Measurements from ENCODE around the gene ZNF827.

DNA sequence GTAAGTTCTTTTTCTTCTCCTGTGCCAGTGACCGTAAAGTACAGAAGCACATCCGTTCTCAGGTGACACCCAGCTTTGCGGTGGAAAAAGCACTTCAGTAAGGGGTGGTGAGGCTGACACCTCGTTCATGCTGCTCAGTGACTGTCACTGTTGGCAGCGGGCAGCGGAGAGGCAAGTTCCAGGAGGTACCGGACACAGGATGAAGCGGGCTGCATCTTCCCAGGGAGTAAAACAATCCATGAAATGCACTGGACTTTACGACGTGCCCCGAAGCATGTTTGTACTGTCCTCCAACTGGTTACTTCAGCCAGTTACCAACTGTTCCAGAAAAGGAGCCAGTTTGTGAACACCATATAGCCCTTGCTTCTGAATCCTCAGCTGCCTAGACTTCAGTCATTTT, 110.7 kb downstream of the ZNF827 start:
- TF ChIP-seq SMC3 (conservative IDR thresholded peaks at IDR 0.05; ENCODE audit: poor library complexity) (no peak), CTCF (IDR thresholded peaks at IDR 0.05; ENCODE audit: poor library complexity, severe bottlenecking) (no peak), EZH2 (IDR thresholded peaks at IDR 0.05; ENCODE audit: borderline replicate concordance, insufficient read depth, low read length, poor library complexity, severe bottlenecking) (no peak), POLR2AphosphoS5 (IDR thresholded peaks at IDR 0.05) (no peak), RAD21 (conservative IDR thresholded peaks at IDR 0.05) (no peak), EP300 (conservative IDR thresholded peaks at IDR 0.05; ENCODE audit: poor library complexity, severe bottlenecking) (no peak), REST (IDR thresholded peaks at IDR 0.05; ENCODE audit: borderline replicate concordance) (no peak)

All from neural cell (in vitro differentiated cells).